ENCODE measurements around the gene GULP1.

The GULP1 gene

DNA sequence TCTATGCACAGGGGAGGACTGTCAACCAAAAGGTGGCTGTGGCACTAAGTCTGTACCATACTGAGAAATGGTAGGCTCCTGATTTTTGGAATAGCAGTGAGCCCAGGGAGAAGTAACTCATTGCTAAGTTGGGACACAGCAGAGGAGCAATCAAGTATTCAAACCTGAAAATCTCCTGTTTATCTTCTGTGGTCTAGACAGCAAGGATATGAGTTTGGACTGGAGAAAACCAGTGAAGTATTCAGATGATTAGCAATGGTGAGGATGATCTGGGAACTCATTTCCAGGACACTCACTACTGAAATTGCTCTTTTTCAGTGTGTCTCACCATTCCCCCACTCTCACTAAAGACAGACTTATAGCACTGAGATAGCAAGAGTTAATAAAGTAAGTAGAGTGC is 112.0 kb downstream of the GULP1 start:
- TF ChIP-seq, protein P1, sequence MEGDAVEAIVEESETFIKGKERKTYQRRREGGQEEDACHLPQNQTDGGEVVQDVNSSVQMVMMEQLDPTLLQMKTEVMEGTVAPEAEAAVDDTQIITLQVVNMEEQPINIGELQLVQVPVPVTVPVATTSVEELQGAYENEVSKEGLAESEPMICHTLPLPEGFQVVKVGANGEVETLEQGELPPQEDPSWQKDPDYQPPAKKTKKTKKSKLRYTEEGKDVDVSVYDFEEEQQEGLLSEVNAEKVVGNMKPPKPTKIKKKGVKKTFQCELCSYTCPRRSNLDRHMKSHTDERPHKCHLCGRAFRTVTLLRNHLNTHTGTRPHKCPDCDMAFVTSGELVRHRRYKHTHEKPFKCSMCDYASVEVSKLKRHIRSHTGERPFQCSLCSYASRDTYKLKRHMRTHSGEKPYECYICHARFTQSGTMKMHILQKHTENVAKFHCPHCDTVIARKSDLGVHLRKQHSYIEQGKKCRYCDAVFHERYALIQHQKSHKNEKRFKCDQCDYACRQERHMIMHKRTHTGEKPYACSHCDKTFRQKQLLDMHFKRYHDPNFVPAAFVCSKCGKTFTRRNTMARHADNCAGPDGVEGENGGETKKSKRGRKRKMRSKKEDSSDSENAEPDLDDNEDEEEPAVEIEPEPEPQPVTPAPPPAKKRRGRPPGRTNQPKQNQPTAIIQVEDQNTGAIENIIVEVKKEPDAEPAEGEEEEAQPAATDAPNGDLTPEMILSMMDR (conservative IDR thresholded peaks at IDR 0.05; ENCODE audit: low read depth): no peak
- no peak overlapping the region for H3K27ac ChIP-seq
- ChIA-PET CTCF (no interaction called here), POLR2A (ENCODE audit: low non-redundant PET) (no interaction called here)
- DNase-seq (ENCODE audit: low spot score): no peak

DNA sequence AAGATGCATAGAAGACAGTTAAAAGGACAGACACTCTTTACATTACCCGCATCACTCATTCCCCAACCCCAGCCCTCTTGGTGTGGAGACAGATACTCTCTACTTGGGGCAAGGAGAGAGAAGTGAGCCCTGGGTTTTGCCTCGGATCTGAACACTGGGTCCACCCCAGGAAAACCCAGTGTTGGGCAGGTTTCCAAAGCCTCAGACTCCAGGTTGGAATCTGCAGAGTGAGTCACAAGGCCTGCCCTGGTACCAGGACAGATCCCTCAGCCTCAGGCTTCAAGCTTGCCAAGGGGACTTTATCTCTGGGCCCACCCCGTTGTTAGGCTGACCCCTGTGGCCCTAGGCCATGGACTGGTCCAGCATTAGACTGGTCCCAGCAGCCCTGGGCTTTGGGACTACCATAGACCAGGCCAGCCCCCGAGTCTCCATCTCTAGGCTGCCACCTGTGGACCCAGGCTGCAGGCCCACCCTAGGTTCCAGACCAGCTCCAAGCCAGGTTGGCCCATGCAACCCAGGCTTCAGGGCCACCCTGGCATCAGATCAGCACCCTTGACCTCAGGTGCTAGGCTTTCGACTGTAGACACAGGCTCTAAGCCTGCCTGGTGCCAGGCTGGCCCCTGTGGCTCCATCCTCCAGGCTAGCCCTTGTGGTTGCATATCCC is 112.8 kb downstream of the GULP1 start:
- DNase-seq (ENCODE audit: low spot score): no peak
- ChIA-PET CTCF (interaction anchor here (0.6 kb wide), 1 partner anchor 120 kb away, joined by 4 read pairs; no protein-coding TSS in a partner anchor), POLR2A (ENCODE audit: low non-redundant PET) (no interaction called here)
- H3K27ac ChIP-seq: no peak overlapping the region
- TF ChIP-seq, protein P1 (conservative IDR thresholded peaks at IDR 0.05; ENCODE audit: low read depth): no peak

DNA sequence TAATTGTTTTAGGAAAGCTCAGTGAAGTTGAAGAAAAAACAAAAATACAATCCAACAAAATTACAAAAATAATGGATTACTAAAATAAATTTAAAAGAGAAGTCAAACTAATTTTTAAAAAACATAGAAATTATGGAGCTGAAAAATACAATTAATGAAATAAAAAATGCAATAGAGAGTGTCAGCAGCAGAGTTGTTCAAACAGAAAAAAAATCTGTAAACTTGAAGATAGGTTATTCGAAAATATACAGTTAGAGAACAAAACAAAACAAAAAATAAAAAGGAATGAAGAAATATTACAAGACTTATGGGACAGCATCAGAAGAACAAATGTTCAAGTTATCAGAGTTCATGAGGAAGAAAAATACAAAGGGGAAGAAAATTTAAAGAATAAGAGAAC is 114.7 kb downstream of the GULP1 start:
- H3K27ac ChIP-seq: no peak overlapping the region
- ChIA-PET CTCF (no interaction called here), POLR2A (ENCODE audit: low non-redundant PET) (no interaction called here)
- DNase-seq (ENCODE audit: low spot score): no peak
- TF ChIP-seq, protein P1 (conservative IDR thresholded peaks at IDR 0.05; ENCODE audit: low read depth): no peak

DNA sequence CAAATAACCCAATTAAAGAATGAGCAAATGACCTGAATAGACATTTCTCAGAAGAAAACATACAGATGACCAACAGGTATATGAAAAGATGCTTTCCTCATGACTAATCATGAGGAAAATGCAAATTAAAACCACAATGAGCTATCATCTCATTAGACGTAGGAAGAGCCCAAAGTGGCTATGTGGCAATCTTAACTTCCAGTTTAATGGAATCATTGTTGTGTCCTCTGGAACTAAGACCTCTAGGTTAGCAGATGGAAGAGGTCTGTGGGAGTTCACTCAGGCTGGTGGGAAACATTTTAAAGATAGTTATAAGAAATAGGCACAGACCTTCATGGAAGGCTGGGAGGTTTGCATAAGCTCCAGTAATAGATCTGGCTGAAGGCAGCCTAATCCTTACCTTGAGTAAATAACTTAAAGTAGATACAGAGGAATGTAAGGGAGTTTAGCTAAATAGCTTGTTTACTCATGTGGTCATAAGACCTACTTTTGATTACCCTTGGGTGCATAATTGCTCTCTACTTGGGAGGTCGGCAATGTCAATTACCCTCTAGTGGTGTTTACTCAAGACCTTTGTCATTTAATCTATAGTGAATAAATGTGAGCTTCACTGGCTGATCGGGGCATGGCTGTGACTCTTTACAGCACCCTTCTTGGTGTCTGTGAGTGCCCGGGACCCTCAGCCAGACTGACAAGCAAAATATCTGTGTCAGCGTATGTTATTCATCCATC is 119.0 kb downstream of the GULP1 start:
- no peak overlapping the region for H3K27ac ChIP-seq
- POLR2A ChIA-PET (ENCODE audit: low non-redundant PET): no interaction called here
- CTCF ChIA-PET: interaction anchor here (0.6 kb wide), 1 partner anchor 22 kb away, joined by 3 read pairs; no protein-coding TSS in a partner anchor
- TF ChIP-seq, protein P1 (conservative IDR thresholded peaks at IDR 0.05; ENCODE audit: low read depth): no peak
- no peak for DNase-seq (ENCODE audit: low spot score)

DNA sequence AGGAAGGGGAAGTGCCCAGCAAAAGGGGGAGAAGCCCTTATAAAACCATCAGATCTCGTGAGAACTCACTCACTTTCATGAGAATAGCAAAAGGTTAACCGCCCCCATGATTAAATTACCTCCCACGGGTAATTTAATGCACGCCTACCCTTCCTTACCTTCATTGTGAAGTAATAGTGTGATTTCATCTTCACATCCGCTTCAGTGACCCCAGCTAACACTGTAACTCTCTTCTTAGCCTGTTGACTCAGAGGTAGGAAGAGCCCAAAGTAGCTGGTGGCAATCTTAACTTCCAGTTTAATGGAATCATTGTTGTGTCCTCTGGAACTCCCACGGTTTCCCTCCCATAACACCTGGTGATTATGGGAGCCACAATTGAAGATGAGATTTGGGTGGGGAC is 120.5 kb downstream of the GULP1 start:
- DNase-seq (ENCODE audit: low spot score): no peak
- no peak overlapping the region for H3K27ac ChIP-seq
- TF ChIP-seq, protein P1 (conservative IDR thresholded peaks at IDR 0.05; ENCODE audit: low read depth): no peak
- POLR2A ChIA-PET (ENCODE audit: low non-redundant PET): no interaction called here
- CTCF ChIA-PET: no interaction called here

DNA sequence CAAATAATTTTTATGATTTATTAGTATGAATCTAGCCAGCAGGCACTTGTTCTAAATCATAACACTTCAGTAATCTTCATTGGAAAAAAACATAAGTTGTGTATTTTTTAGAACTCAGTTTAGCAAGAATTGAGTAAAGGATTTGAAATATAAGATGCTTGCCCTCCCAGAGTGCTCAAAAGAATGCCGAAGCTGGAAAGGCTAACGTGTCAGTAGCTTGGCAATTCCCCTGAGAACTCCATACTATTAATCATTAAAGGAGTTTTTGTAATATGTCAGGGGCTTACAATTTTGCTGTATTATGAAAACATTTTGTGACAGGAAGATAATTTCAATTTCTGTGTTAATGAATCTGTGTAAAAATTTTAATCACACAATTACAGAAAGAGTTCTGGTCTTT is 122.7 kb downstream of the GULP1 start:
- ChIA-PET POLR2A (ENCODE audit: low non-redundant PET) (no interaction called here), CTCF (no interaction called here)
- TF ChIP-seq, protein P1 (conservative IDR thresholded peaks at IDR 0.05; ENCODE audit: low read depth): no peak
- H3K27ac ChIP-seq: no peak overlapping the region
- DNase-seq (ENCODE audit: low spot score): no peak

Data from RWPE1 (cell line).